ENCODE data around the gene METRN. TPM values are rescaled to one million over a fixed set of nuclear protein-coding genes. Genes with fewer than 3 reads are reported as not detected.

Gene METRN
- total RNA-seq, 4 donors from 2014 or later: 13.6 to 31.2 (median 20.5) TPM

DNA sequence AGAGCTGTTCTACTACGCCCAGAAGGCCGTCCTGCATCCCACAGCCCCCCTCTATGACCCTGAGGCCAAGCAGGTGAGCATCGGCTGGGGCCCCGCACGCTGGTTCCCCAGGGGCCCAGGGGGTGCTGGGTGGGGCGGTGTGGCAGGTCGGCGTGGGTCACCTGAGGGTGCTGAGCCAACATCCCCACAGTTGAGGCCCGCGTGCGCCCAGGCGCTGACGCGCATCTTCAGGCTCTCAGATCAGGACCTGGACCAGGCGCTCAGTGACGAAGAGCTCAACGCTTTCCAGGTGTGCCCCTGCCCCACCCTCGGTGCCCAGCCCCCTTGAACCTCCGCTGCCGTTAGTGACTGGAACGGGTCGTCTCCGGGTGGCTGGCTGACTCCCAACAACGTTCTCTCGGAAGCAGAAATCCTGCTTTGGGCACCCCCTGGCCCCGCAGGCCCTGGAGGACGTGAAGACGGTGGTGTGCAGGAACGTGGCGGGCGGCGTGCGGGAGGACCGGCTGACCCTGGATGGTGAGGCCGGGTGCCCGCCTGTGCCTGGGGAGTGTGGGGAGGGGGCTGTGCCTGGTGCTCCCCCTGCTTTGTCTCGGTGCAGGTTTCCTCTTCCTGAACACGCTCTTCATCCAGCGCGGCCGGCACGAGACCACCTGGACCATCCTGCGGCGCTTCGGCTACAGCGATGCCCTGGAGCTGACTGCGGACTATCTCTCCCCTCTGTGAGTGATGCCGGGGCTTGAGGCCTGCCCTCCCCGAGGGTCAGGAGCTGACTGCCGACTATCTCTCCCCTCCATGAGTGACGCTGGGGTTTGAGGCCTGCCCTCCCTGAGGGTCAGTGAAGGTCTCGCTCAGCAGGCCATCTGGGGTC is 44.2 kb upstream of the METRN start:
- TF ChIP-seq CTCF (IDR thresholded peaks at IDR 0.05): no peak
- DNase-seq (ENCODE audit: low spot score) (no peak), ATAC-seq (ENCODE audit: low FRiP score) (no peak)

DNA sequence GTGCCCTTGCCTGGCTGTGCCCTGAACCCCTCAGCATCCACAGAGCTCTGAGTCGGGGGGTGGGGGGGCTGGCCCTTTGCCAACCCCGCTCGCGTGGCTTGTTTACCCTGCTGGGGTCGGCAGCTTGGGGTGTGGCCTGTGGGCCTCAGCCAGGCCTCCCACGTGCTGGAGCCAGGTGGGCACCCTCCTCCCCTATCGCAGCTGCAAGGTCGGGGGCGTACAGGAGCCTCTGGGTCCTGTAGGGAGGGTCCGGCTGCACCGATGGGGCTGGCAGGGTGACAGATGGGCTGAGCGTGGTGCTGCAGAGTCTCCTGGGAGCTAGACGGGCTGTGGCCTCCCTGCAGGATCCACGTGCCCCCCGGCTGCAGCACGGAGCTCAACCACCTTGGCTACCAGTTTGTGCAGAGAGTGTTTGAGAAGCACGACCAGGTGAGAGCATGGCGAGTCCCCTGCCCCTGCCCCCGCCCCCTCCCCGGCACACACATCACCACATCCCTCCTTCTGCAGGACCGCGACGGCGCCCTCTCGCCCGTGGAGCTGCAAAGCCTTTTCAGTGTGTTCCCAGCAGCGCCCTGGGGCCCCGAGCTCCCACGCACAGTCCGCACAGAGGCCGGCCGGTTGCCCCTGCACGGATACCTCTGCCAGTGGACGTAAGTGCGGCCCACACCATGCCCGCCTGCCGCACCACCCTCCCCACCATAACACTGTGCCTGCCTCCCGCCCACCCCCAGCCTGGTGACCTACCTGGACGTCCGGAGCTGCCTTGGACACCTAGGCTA is 43.4 kb upstream of the METRN start:
- no peak for TF ChIP-seq CTCF (IDR thresholded peaks at IDR 0.05)

GRCh38 chr16:672371-672770 is 42.5 kb upstream of the METRN start:
- no peak for TF ChIP-seq CTCF (IDR thresholded peaks at IDR 0.05)
- DNase-seq (ENCODE audit: low spot score) (no peak), ATAC-seq (ENCODE audit: low FRiP score) (no peak)

More for the DNA sequence above, 43.4 kb upstream of the METRN start:
- DNase-seq (ENCODE audit: low spot score): no peak
- no peak for ATAC-seq (ENCODE audit: low FRiP score)

DNA sequence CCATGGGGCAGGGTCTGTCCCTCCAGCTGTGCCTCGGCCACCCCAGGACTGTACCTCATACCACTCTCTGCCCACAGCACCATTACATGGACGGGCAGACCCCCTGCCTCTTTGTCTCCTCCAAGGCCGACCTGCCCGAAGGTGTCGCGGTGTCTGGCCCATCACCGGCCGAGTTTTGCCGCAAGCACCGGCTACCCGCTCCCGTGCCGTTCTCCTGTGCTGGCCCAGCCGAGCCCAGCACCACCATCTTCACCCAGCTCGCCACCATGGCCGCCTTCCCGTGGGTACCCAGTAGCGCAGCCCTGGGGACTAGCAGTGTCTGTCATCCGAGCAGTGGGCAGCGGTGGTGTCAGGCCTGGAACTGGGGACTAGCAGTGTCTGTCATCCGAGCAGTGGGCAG is 42.1 kb upstream of the METRN start:
- no peak for DNase-seq (ENCODE audit: low spot score)
- no peak for ATAC-seq (ENCODE audit: low FRiP score)
- TF ChIP-seq CTCF (IDR thresholded peaks at IDR 0.05): no peak

DNA sequence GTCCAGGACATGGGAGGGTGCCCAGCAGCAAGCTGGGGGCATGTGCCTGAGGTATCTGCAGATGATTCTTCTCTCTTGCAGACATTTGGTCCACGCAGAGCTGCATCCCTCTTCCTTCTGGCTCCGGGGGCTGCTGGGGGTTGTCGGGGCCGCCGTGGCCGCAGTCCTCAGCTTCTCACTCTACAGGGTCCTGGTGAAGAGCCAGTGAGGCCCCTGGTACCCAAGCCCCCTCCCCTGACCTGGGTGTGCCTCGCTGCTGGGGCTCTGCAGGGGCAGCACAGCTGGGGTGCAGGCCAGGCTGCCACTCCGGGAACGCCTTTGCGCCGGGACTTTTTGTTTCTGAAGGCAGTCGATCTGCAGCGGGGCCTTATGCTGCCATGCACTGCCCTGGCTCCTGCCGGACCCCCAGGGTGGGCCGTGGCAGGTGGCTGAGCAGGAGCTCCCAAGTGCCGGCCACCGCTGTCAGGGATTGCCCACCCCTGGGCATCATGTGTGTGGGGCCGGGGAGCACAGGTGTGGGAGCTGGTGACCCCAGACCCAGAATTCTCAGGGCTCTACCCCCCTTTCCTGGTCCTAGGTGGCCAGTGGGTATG is 41.4 kb upstream of the METRN start:
- ATAC-seq (ENCODE audit: low FRiP score): no peak
- no peak for TF ChIP-seq CTCF (IDR thresholded peaks at IDR 0.05)

GRCh38 chr16:674214-674881 is 40.6 kb upstream of the METRN start:
- TF ChIP-seq CTCF (IDR thresholded peaks at IDR 0.05): no peak
- ATAC-seq (ENCODE audit: low FRiP score) (no peak), DNase-seq (ENCODE audit: low spot score) (no peak)

More for the DNA sequence above, 41.4 kb upstream of the METRN start:
- no peak for DNase-seq (ENCODE audit: low spot score)
